Adipose tissue (tissue), 3 donors: ENCODE results near the gene NMUR1. TPM values are rescaled to one million over a fixed set of nuclear protein-coding genes. Genes with fewer than 3 reads are reported as not detected.

Source experiments
- polyA plus RNA-seq, 3 donors: library from polyadenylated mRNA; stranded (reverse); fragments of 200-250 nt; gene quantifications; one replicate each; pipeline ENCODE4 v1.2.3, GENCODE V29; 2013
- donor health status: healthy with polysubstance abuse.
- donor health status: Bipolar disorder and iron deficiency.
- donor health status: healthy.

The NMUR1 gene
- polyA plus RNA-seq, 3 donors, result 0.67 to 2.5 (median 1.8) TPM

Other genes with a start within 250 kb of the NMUR1 start
- 1 to 10 TPM; 1.1 to 4.5 (median 3.3) TPM for gene B3GNT7, start 134.7 kb downstream of the NMUR1 start, polyA plus RNA-seq
- gene NCL, start 66.0 kb downstream of the NMUR1 start, polyA plus RNA-seq, result 100 to 1,000 TPM; 201 to 328 (median 224) TPM
- gene TEX44, start 62.4 kb upstream of the NMUR1 start, polyA plus RNA-seq, result not detected
- 1,000 to 10,000 TPM; 1,266 to 1,426 (median 1,342) TPM for gene PTMA, start 178.1 kb upstream of the NMUR1 start, polyA plus RNA-seq